NCI-H526 treated with DMSO at 0.1 percent for 48 hours (cell line): ENCODE measurements around the gene PSD4.

ENCODE experiments used
- DNase-seq: peaks from one replicate; lab custom pipeline; 2025; lab: John Stamatoyannopoulos, UW

Gene PSD4

DNA sequence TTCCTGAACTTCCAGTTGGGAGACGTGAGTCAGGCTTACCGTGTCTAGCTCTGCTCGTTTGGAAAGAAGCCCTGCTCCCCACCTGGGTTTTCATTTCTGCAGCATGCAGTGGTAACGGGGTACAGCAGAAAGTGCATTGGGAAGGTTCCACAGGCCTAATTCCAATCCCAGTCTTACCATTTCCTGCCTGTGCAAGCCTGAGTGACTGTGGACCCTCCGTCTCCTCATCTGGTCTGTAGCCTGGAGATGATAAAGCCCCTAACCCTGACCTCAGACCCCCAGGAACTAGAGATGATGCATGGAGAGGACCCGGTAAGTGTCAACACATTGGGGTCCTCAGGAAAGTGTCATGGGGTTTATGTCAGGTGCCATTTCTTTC lies 5.8 kb upstream of the PSD4 start:
- DNase-seq = no peak

DNA sequence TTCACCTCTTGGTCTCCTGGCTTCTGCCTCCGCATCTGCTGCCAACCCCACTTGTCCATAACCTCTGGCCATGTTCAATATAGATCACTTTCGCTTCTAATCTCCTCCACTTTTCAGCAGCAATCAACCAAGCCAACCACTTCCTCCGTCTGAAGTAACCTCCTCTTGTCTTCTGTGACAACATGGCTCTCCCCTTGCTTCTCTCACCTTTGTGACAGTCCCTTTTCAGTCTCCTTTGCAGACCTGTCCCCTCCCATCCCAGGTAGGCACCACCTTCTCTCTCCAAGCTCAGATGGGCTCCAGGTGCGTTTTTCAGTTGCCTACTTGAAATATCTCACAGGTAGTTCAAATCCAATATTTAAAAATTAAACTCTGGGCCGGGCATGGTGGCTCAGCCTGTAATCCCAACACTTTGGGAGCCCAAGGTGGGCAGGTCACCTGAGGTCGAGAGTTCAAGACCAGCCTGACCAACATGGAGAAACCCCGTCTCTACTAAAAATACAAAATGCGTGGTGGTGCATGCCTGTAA lies 4.7 kb upstream of the PSD4 start:
- DNase-seq = no peak

DNA sequence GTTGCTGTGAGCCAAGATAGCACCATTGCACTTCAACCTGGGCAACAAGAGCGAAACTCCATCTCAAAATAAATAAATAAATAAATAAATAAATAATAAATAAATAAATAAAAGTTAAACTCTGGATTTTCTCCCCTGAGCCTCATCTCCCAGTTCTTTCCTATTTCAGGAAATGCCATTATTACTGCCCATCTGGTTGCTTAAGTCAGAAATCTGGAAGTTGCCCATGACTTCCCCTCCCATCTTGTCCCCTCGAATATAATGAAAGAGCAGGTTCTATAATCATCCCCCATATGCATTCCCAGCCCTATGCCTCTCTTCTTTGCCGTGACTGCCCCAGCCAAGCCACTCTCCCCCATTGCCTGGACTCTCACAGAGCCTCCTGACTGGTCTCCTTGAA lies 4.2 kb upstream of the PSD4 start:
- no peak for DNase-seq

DNA sequence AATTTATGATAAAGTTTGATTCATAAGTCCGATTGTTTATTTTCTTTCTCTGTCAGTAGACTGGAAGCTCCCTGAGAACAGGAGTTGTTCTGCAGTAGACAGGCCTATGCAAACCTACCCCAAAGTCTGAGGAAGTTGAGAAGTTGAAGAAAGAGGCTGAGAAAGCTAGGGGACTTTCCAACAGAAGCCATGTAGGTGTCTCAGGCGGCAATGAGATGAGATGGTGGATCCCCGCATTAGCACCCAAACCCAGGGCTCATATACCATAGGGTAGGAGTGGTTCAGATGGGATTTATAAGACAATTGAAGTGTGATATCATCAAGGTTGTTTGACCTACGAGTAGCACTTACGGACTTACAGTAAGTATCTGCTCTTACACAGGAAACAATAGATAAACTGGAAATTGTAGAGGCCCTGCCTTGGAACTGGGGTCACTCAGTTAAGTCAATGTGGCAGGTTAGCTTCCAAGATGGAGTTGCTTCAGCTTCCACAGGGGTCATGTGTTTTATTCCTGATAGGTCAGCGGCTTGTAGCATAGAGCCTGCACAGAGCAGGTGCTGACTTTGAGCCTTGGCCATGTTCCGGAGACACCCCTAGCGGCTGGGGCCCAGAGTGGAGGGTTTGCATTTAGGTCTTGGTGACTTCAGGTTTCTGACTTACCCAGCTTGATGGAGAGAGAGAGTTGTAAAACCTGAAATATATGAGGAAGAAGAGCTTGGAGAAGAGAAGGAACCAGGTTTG lies 2.3 kb upstream of the PSD4 start:
- DNase-seq = no peak

DNA sequence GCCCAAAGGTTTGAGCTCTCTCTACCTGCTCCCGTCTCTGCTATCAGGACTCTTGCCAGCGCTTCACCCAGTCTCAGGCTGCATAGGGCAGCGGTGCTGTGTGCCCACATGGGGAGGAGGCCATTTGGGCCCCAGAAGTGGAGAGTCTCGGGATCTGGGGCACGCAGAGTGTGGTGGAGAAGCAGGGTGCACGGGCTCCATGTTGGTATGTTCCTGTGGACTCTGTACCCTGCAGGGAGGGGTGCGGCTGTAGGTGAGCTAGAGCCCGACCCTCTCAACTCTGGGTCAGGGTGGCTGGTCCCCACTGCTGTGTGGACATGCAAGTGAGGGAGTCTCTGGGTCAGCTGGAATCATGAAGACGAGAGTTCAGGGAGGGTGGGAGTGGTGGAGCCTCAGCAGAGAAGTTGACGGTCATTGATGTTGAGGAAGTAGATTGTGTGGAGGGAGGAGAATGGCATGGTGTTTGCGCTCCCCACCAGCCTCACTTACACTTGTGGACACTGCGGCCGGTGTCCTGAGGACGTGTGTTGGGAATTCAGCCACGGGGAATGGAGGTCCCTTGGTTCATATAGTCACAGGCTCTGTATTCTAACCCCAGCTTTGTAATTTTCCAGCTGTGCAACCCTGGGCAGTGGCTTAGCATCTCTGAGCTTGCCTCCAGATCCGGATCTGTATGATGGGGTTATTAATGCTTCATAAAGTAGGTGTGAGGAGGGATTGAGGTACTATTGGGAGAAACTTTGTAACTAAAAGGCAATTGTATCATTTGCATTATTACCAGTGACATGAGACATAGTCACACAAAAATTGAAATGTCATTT lies 840 bp upstream of the PSD4 start:
- DNase-seq = no peak

DNA sequence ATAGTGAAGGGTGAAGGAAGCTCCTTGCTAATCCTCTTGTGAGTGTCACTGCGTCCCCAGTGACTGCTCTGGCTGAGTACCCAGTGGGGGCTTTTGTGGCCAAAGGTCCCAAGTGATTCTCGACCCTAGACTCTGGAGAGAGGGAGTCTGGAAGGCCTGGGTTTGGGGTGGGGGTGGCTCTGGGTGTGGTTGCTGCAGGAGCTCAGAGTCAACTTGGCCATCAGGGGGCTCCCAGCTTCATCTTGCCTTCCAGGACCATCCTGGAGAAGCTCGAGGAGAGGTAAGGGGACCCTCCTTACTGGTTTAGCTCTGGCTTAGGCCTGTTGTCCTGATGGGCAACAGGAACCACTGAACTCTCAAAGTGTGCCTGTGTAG lies 592 bp downstream of the PSD4 start:
- no peak for DNase-seq

DNA sequence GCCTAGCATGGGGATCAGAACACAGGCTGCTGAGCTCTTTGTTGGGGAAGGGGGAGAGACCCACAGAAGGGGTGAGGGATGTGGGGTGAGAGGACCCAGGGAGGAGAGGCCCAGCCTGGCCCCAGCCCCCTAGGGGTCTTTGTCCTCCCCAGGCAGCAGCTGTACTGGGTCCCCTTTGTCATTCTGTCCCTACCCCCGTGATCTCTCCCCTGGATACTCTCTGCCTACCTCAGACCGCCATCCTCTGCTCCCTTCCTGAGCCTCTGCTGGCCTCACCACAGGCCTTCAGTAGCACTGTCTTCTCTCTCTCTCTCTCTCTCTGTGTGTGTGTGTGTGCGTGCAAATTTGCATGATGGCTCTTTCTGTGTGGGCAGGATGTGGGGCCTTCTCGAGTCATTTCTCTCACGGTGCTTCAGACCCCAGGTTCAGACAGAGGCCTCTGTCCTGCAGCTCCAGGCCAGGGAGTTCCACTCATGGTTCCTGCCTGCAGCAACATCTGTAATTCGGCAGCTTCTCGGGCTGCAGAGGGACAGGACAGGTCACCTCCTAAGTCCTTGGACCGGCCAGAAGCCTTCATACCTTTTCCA lies 1.4 kb downstream of the PSD4 start:
- DNase-seq = peak; percentile 36

DNA sequence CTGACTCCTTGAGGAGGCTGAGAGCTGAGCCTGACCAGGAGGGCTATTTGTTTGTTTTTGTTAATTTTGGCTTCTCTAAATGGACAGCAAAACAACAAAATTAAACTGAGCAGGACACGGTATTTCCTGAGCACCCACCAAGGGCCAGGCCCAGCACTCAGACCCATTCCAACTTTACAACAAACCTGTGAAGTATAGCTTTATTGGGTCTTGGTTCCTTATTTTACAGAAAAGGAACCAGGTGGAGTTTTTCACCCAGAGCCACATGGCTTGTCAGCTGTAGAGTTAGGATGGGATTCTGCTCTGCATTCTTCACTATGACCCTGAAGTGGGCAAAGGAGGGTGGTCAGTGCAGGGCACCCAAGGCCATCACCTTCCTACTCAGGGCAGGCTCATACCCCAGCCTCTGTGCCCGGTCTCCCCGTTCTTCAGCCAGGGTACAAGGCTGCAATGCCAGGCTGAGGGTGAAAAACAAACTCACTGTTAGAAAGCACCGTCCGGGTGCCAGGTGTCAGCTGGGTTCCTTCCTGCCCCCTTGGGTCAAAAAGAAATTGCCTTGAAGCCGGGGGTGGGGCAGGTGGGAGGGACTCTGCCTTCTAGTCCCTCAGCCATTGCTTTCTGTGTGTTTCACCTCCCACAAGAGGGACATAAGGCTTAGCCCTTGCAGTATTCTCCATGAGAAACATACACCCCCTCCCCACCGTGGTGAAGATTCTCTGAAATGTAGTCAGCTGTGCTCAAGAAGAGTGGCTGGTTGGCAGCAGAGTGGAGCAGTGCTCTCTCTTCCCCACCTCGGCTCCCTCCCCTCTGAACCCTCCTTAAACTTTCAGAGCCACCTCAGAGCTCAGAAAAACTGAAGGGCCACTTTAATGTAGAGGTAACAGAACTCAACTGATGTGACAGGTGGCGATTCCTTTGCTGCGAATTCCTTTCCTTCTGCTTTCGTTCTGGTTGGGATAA lies 2.2 kb downstream of the PSD4 start:
- DNase-seq = no peak

DNA sequence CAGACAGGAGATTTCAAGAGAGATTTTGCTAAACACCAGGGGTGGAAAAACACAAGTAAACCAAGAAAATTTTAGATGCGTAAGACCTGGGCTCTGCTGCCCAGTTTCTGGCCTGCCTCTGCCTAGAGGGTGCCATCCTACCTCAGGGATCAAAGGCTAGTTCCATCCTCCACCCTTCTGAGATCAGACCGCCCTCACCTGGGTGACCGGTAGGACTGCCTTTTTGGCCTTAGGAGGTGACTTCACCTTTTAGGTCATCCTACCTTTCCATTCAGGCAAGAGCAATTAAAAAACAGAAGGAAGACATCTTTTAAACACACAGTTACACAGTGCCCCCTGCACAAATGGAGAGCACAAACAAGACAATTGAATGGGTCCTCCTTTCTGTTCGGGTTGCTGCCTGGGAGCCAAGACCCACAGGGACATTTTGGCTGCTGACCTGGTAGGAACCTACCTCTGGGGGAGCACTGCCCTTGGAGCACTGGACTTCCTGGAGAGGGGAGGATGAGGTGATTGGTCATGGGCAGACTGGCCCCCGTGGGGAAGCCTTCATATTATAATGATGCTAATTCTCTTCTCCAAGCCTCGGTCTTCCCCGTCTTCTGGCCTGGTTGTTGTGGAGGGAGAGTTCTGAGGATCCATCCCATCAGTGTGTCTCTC lies 3.1 kb downstream of the PSD4 start:
- no peak for DNase-seq

DNA sequence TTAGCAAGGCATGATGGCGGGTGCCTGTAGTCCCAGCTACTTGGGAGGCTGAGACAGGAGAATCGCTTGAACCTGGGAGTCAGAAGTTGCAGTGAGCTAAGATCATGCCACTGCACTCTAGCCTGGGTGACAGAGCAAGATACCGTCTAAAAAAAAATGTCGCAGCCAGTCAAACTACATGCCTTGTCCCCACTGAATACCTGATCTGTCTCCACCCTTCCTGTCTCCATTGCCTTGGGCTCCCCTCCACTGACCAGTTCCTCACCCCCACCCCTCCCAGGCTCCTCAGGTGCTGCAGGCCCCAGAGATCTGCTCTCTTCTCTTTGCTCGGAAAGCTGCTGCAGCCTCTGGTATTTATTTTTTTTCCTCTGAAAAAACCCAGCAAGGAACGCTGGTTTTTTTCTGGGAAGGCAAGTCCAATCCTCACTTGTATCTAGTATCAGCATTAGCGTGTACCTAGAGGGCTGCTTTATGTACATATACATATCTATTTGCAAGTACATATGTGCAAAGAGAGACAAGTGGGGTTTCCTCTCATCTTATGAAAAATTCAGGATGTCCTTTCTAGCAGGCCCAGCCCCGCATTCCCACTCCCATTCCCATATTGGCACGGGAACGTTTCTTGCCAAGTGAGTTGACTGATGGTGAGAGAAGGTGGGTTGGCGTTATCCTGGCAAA lies 4.4 kb downstream of the PSD4 start:
- no peak for DNase-seq

DNA sequence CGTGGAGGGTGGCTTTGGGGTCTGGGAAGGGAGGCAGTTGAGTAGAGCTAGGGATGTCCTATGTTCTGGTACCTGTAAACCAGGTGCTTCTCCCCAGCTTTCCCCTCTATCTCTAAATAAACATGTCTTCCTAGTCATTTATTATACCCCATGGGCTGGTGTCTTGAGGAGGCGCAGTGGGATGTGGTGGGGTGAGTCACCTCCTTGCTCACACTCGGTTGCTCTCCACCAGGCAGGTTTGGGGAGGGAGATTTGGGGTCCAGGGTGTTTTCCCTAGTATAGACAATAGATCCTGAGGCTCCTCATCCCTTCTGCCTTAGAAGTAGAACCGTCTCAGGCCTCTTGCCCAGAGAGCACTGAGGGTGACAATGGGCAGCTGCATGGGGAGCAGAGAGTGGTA lies 5.1 kb downstream of the PSD4 start:
- DNase-seq = no peak

DNA sequence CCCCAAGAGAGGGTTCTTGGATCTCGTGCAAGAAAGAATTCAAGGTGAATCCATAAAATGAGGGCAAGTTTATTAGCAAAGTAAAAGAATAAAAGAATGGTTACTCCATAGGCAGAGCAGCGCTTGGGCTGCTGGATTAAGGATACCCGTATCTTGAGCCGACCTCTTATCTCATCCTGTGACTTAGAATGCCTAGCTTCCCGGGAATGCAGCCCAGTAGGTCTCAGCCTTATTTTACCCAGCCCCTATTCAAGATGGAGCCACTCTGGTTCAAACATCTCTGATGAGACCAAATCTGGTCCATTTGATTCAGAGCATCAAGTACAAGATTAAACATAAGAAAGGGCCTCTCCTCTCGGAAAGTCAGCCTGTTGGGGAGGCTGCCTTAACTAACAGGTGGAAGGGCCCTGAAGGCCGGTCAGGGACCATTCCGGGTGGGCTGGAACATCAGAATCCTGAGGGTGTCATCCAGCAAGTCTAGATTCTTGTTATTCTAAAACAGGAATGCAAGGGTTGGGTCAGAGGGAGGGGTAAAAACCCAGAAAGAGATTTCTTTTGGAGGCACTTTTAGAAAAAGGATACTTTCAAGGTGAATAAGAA lies 5.8 kb downstream of the PSD4 start:
- no peak for DNase-seq

DNA sequence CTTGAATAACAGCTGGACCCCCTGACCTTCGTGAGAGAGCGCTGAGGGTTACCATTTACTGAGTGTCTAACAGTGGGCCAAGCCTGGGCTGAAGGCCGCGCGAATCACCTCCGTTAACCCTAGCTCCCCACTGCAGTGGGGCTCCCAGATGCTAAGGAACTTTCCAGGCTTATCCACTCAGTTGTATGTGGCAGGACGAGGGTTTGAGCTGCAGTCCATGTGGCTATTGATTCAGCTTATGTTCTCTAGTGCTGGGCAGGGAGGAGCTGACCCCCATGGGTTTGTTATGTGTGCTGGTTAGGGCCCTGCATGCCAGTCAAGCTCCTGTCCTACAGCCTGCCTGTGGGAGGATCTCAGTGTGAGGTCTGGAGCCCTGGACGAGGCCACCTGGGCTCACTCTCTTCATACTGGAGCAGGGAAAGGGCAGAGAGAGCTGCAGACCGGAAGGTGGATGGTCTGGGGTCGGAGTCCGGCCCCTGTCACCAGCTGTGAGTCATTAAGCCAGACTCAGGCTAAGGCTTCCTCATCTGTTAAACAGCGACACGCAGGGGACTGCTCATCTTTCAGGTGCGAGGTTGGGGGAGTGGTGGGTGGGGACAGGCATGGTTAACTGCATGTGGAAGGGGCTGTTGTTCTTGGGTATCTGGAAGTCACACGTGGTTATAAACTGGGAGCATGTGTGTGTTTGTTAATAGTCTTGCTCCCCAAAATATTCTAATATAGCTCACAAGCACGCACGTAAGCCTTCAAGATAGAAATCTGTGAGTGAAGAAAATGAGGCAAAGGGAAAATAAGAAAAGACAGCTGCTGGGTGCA lies 6.6 kb downstream of the PSD4 start:
- no peak for DNase-seq

DNA sequence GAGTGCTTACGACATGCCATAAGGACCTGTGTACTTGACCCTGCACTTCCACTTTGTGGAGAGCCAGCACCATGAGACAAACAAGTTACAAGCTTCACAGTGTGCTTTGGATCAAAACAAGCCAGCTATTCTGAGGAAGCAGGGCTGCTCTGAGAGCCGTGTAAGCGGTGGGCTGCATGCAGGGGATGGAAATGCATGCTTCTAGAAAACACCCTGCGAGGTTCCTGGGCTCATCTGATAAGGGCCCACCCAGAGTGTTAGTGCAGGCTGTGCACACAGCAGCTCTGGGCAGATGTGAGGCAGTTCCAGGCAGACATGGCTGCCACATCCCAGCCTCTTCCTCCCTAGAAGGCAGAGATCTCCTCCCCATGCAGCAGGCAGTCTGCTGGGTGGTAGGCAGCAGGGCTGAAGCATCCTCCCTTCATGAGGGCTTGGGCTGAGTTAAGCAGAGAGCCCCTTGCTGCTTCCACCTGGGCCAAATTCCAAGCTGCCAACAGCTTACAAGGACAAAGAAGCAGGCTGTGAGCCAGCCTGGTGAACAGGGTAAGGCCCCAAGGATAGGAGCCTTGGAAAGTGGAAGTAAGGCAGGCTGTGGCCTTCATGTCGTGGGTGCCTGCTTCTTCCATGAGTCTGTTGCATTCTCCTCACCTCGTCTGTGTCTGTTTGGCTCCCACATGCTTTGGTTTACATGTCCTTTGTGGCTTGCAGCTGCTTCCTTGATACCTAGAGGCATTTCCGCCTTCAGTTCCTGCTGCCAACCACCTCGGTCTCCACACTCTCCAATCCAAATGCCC lies 7.7 kb downstream of the PSD4 start:
- DNase-seq = no peak

DNA sequence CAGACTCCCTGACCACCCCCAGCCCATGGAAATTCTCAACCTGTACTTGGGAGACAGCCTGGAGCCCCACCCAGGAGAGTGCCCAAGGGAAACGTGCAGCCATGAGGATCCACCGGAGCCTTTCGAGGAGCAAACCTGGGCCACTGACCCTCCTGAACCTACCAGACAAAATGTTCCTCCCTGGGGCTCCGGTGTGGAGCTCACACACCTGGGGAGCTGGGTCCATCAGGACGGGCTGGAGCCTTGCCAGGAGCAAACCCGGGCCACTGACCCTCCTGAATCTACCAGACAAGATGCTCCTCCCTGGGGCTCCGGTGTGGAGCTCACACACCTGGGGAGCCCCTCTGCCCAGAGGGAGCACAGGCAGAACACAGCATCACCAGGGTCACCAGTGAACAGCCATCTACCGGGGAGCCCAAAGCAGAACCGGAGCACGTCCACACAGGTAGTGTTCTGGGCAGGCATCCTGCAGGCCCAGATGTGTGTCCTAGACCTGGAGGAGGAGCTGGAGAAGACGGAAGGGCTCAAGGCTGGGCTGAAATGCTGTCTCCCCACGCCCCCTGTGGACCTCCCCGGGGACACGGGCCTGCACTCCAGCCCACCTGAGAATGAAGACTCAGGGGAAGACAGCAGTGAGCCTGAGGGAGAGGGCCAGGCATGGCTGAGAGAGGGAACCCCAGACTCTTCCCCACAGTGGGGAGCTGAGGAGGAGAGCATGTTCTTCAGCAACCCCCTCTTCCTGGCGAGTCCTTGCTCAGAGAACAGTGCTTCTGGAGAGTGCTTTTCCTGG lies 8.9 kb downstream of the PSD4 start:
- DNase-seq = no peak

DNA sequence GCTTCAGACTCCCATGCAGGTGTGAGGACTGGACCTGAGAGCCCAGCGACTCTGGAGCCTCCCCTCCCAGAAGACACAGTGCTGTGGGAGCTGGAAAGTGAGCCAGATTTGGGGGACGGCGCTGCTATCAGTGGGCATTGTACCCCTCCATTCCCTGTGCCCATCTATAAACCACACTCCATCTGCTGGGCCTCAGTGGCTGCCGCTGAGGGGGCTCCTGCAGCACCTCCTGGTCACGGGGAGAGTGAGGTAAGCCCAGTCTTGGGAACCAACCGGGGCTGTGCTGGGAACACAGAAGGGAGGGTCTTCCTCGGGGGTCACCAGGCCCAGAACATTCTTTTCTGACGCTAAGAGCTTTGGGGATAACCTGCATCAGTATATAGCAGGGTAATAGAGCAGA lies 9.5 kb downstream of the PSD4 start:
- no peak for DNase-seq

DNA sequence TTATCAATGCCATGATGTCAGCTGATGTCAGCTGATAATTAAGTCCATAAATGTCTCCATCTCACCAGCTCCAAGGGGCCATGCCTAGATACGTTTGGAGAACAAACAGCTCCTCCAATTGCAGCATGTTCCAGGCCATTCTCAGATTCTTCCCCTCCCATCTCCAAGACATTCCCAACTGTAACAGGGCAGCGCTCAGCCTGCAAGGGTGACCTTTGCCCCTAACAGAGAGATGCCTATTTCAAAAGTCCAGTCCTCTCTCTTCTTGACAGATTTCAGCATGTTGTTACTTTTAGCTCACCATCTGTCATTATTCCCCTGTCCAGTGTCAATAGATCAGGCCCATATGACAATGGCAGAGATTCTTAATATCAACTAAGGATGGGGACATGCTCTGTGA lies 9.9 kb downstream of the PSD4 start:
- DNase-seq = no peak
